ENCODE results near the gene AP4E1. TPM values are rescaled to one million over a fixed set of nuclear protein-coding genes. Genes with fewer than 3 reads are reported as not detected.
"Not testable (repeated sequence)": the region's sequence is repeated elsewhere in the genome, so short reads cannot be mapped to it uniquely, and the experiment has no call there.

The AP4E1 gene
- polyA plus RNA-seq, 1 experiment: 1.8 TPM

DNA sequence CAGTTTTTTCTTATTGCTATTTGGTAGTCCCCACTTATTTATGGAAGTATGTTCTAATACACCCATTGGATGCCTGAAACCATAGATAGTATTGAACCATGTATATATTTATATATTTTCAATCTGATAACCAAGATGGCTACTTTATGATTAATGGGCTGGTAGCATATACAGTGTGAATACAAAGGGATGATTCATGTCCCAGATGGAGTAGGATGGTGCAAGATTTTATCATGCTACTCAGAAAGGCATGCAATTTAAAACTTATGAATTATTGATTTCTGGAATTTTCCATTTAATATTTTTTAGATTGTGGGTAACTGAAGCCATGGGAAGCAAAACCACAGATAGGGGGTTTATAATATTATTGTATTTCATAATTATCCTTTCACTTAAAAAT lies 35.2 kb downstream of the AP4E1 start:
- TF ChIP-seq CTCF (IDR thresholded peaks at IDR 0.05; ENCODE audit: insufficient read depth, low read depth, low read length): no peak
- CTCF ChIA-PET: interaction anchor here (0.9 kb wide), 1 partner anchor 12 kb away, joined by 3 read pairs; no protein-coding TSS in a partner anchor

GRCh38 chr15:50944672-50945071 lies 36.2 kb downstream of the AP4E1 start:
- Histone ChIP-seq H3K27me3 (ENCODE audit: control insufficient read depth, insufficient read depth, low read length) (no peaks in the 10 kb centered on the region), H3K36me3 (ENCODE audit: control insufficient read depth, insufficient read depth, low read length) (peaks cover 2% of the 10 kb centered on the region), H3K4me3 (ENCODE audit: low read depth, low read length) (no peak overlapping the region)
- ChIA-PET CTCF (interaction anchor here (0.6 kb wide), 1 partner anchor 197 kb away, joined by 3 read pairs; no protein-coding TSS in a partner anchor), POLR2A (no interaction called here)
- no peak for DNase-seq (ENCODE audit: low read depth)
- TF ChIP-seq CTCF (IDR thresholded peaks at IDR 0.05; ENCODE audit: insufficient read depth, low read depth, low read length): no peak

More for the DNA sequence above, 35.2 kb downstream of the AP4E1 start:
- POLR2A ChIA-PET: no interaction called here
- no peak overlapping the region for H3K4me3 ChIP-seq (ENCODE audit: low read depth, low read length)
- no peak for DNase-seq (ENCODE audit: low read depth)
- peaks cover 2% of the 10 kb centered on the region for H3K36me3 ChIP-seq (ENCODE audit: control insufficient read depth, insufficient read depth, low read length)
- no peaks in the 10 kb centered on the region for H3K27me3 ChIP-seq (ENCODE audit: control insufficient read depth, insufficient read depth, low read length)

DNA sequence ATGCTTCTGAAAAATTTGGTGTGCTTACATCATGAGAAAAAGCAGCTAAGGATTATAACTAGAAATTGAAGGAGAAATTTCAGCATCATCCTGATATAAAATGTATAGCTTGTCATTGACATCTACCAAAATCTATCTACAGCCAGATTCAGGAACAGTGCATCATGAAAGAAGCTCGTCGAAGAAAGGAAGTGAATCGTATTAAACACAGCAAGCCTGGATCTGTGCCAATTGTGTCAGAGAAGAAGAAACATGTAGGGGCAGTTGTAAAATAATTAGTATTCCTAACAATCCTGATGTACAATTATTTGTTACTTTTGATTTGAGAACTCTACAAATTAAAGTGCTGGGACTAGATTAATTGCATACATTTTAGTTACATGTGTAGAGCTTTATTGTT lies 37.2 kb downstream of the AP4E1 start:
- Histone ChIP-seq H3K4me3 (ENCODE audit: low read depth, low read length) (no peak overlapping the region), H3K27me3 (ENCODE audit: control insufficient read depth, insufficient read depth, low read length) (no peaks in the 10 kb centered on the region), H3K36me3 (ENCODE audit: control insufficient read depth, insufficient read depth, low read length) (peaks cover 2% of the 10 kb centered on the region)
- no peak for DNase-seq (ENCODE audit: low read depth)
- CTCF ChIA-PET: interaction anchor here (0.5 to 2.3 kb wide), 3 partner anchors 9 to 484 kb away, joined by 3 to 5 read pairs (median 4); no protein-coding TSS in a partner anchor
- TF ChIP-seq CTCF (IDR thresholded peaks at IDR 0.05; ENCODE audit: insufficient read depth, low read depth, low read length): no peak
- POLR2A ChIA-PET: no interaction called here

DNA sequence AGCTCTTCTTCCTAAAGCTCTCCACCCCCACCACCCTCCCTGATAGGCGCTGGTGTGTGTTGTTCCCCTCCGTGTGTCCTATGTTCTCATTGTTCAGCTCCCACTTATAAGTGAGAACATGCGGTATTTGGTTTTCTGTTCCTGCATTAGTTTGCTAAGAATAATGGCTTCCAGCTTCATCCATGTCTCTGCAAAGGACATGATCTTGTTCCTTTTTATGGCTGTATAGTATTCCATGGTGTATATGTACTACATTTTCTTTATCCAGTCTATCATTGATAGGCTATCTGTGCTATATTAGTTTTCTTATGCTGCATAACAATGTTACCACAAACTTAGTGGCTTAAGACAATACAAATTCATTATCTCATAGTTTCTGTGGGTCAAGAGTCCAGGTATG lies 42.3 kb downstream of the AP4E1 start:
- H3K27me3 ChIP-seq (ENCODE audit: control insufficient read depth, insufficient read depth, low read length); H3K4me3 ChIP-seq (ENCODE audit: low read depth, low read length); POLR2A ChIA-PET; DNase-seq (ENCODE audit: low read depth); H3K36me3 ChIP-seq (ENCODE audit: control insufficient read depth, insufficient read depth, low read length); CTCF ChIA-PET: not testable (repeated sequence)

- DNase-seq (ENCODE audit: low read depth): no peak
- ChIA-PET CTCF (no interaction called here), POLR2A (no interaction called here)
- Histone ChIP-seq H3K4me3 (ENCODE audit: low read depth, low read length) (no peak overlapping the region), H3K27me3 (ENCODE audit: control insufficient read depth, insufficient read depth, low read length) (no peaks in the 10 kb centered on the region), H3K36me3 (ENCODE audit: control insufficient read depth, insufficient read depth, low read length) (peaks cover 6% of the 10 kb centered on the region)
- no peak for TF ChIP-seq CTCF (IDR thresholded peaks at IDR 0.05; ENCODE audit: insufficient read depth, low read depth, low read length)
These were observed 44.8 kb downstream of the AP4E1 start for GRCh38 chr15:50953302-50953701.

DNA sequence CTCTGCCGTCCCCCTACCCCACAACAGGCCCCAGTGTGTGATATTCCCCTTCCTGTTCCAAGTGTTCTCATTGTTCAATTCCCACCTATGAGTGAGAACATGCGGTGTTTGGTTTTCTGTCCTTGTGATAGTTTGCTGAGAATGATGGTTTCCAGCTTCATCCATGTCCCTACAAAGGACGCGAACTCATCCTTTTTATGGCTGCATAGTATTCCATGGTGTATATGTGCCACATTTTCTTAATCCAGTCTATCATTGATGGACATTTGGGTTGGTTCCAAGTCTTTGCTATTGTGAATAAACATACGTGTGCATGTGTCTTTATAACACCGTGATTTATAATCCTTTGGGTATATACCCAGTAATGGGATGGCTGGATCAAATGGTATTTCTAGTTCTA lies 46.4 kb downstream of the AP4E1 start:
- H3K27me3 ChIP-seq (ENCODE audit: control insufficient read depth, insufficient read depth, low read length); H3K36me3 ChIP-seq (ENCODE audit: control insufficient read depth, insufficient read depth, low read length); DNase-seq (ENCODE audit: low read depth); CTCF ChIA-PET; POLR2A ChIA-PET; H3K4me3 ChIP-seq (ENCODE audit: low read depth, low read length): not testable (repeated sequence)

Measured in BJ (cell line).